Hypothalamus (tissue), 51 donors: ENCODE results near the gene STK40.

Experiments
- DNase-seq, 51 donors: peaks; one replicate each; lab custom pipeline; 2025; lab: John Stamatoyannopoulos, UW

STK40 gene

GRCh38 chr1:36322041-36322785 lies 63.5 kb downstream of the STK40 start:
- no peak for DNase-seq

DNA sequence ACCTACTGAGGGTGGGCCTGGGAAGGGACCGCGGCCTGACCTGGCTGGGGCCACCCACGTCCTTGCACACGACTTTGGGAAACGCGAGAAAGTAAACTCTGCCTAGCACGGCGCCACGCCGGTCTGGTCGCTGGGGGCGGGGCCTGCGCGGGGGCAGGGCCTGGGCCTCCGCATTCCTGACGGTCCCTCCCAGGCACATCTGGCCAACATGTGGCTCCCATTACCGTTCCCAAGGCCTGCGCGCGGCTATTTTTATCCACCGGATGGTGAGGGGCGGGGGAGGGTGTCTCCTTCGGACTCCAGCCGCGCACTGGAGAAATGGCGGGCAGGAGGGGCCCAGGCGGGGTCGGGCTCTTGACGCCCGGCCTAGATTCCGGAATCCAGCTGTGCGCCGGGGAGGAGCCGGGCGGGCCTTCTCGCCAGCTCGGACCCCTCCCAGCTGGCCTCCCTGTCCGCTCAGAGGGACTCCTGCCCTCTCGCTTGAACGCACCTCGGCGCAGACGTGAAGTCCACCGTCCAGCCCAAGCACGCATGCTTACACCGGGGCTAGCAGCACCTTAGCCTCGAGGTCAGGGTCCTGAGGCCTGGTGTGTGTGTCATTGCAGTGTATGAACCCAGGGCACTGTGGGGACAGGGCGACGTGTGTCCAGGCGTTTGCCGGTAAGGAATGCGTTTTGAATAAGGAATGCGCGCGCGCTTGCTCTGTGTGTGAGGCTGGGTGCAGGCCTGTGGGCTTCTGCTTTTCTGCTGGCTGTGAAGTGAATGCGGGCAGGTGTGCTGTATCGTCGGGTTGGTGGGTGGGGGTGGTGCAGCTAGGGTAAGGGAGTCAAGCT lies 64.4 kb downstream of the STK40 start:
- DNase-seq: no peak

- DNase-seq: no peak
Measured at GRCh38 chr1:36320767-36321118, 65.0 kb downstream of the STK40 start.

- DNase-seq: no peak
Measured at GRCh38 chr1:36320291-36320761, 65.4 kb downstream of the STK40 start.

- no peak for DNase-seq
Measured at GRCh38 chr1:36309397-36309796, 76.3 kb downstream of the STK40 start.

GRCh38 chr1:36307601-36308330 lies 78.0 kb downstream of the STK40 start:
- no peak for DNase-seq

DNA sequence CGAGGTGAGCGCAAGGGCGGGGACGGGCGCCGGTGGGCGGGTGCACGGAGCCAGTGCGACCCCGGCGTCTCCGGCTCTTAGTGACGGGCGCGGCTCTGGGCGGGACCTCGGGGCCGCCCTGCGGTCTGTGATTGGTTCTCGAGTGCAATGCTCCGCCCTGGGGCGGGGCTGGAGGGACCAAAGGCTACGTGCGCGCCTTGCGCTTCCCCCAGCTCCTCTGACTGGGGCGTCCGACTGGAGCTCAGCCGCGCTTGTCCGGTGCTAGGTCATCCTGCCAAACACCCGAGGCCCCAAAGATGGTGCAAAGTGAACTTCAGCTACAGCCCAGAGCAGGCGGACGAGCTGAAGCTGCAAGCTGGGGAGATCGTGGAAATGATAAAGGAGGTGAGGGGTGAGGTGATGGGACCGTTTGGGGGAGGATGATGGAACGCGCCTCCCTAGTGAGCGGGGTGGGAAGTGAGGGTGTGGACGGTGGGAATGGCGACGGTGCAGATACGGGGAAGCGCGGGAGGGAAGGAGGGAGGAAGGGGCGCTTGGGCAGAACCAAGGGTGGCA lies 78.7 kb downstream of the STK40 start:
- peak in 47 of 51 donors; percentile 23 to 90 (median 74) for DNase-seq

DNA sequence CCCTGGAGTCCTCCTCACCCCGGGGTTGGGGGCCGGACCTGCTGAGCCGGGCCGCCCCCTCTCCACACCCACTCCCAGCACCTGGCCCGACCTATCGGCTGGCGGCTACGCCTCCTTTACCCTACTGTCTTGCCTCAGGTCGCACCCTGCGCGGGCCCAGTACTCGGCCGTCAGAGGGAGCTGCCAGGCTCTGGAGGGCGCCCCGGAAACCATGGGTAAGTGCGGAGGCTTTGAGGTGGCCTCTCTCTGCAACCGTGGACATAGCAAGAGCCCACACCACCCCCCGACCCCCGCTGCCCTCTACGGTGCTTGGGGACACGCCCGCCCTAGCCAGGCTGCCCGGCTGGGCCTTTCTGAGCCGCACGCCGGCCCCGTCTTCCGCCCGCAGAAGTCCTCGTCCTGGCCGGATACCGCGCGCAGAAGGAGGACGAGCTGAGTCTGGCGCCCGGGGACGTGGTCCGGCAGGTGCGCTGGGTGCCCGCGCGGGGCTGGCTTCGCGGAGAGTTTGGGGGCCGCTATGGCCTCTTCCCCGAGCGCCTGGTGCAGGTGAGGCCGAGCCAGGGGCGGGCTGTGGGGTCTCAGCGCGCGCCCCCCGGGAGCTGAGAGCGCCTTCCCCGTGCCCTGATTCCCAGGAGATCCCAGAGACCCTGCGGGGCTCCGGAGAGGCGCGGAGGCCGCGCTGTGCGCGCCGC lies 79.4 kb downstream of the STK40 start, which contains the start of gene SH3D21:
Gene SH3D21 (plus strand): TSS at position 159 of the 692 bp plus-strand sequence. CDS start 53 bp downstream, at position 212.
- DNase-seq: peak in 1 of 51 donors; percentile 46

- DNase-seq: no peak
Measured at GRCh38 chr1:36305915-36306209, 79.9 kb downstream of the STK40 start.

DNA sequence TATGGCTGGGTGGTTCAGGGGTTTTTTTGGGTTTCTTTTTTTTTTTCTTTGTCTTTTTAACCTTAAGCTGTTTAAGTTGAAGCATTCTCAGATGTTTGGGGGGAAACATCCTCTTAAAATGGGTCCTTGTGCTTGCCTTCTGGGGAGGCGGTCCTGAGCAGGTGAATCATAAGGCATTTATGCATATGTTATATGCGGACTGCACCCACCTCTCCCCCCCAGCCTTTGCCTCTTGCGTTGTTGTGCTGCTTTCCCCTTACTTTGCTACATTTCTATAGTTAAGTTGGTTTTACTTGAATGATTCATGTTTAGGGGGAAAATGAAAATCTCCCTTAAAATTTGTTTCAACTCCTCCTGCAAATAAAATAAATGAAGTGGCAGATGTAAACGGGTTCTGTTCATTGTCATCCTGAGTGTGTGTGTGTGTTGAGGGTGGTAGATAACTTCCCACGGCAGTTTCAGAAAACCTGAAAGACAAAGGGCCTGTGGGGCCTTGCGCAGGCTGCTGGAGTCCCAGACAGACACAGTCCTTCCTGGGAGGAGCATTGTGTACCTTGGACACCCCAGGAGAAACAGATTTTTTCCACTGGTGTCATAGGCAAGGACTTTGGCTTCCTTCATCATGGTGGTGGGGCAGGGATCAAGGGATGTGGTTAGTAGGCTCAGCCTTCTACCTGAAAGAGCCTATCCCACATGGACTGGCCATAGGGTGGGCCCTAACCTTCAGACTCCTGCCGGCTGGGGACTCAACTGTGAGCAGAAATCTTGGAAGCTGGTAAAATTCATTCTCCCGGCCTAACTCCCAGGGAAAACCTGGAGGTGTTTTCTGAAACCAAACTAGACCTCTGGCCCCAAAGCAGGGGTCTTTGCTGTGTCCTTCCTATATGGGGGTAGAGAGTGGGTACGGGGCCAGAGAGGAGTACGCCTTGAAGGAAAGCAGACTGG lies 80.5 kb downstream of the STK40 start:
- DNase-seq: no peak

- no peak for DNase-seq
Measured at GRCh38 chr1:36304521-36304920, 81.2 kb downstream of the STK40 start.

- DNase-seq: no peak
Measured at GRCh38 chr1:36303650-36304360, 81.9 kb downstream of the STK40 start.

GRCh38 chr1:36303244-36303643 lies 82.5 kb downstream of the STK40 start:
- no peak for DNase-seq

DNA sequence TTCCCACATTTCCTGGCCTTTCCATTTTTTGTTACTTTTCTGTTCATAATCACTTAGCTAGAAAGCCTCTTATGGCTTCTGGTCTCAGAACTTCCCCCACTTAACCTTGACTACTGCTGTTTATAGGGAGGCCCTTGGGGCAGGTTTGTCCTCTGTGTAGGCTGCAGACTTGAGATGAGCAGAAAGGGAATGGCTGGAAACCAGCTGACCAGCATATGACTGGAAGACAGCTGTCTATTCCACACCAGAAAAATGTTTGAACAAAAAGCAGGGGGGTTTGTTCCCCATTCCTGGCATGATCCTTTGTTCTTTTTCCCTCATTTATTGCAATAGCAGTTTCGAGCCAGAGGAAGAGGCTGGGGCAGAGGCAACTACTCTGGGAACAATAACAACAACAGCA lies 84.5 kb downstream of the STK40 start:
- no peak for DNase-seq

DNA sequence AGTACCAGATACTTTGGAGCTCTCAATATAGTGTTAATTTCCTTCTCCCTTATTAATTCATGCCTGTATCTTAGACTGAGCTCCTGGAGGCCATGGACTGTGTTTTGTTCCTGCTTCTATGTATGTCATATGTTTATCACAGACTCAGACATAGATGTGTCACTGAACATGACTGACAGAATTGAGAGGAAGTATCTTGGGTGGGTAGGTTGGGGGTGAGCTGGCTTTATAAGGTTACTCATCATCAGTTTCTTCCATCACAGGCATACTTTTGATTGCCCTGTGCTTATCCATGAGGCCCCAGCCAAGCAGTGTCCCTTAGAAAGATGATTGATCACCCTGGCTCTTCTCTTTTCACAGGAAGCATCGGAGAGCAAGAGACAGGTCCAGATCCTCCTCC lies 85.2 kb downstream of the STK40 start:
- DNase-seq: no peak

- DNase-seq: no peak
Measured at GRCh38 chr1:36298640-36299039, 87.1 kb downstream of the STK40 start.

GRCh38 chr1:36297062-36297461 lies 88.7 kb downstream of the STK40 start:
- DNase-seq: no peak

DNA sequence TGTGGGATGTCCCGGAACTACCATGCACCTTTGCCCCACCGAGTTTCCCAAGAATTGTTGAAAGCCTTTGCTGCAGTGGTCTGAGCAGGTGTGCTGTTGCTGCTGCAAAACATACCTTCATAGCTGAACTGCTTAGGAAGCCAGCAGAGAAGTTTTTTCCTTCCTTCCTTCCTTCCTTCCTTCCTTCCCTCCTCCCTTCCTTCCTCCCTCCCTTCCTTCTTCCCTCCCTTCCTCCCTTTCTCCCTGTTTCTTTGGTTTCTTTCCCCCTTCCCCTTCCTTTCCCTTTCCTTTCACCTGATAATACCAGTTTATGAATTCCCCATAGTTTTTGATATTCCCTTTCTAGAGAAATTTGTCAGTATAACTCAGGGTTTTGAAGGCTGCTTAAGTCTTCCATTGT lies 90.3 kb downstream of the STK40 start:
- DNase-seq: no peak
